Muscle of leg (tissue), 11 donors: ENCODE data around the gene CAPG. TPM values are rescaled to one million over a fixed set of nuclear protein-coding genes. Genes with fewer than 3 reads are reported as not detected.

Source experiments
- DNase-seq: peaks from one replicate; pipeline ENCODE4 v3.0.0; 2013
- H3K27ac ChIP-seq: one replicate; pipeline ENCODE4 v1.5.1; 2013; ENCODE audit warnings: mild to moderate bottlenecking, low read length, control low read depth
- H3K27me3 ChIP-seq: one replicate; pipeline ENCODE4 v1.6.1; 2013; ENCODE audit warnings: low read length; ENCODE audit not compliant: control insufficient read depth, insufficient read depth
- H3K36me3 ChIP-seq: one replicate; pipeline ENCODE4 v1.6.1; 2013; ENCODE audit warnings: low read length; ENCODE audit not compliant: control insufficient read depth, insufficient read depth
- H3K4me1 ChIP-seq: one replicate; pipeline ENCODE4 v1.6.1; 2013; ENCODE audit warnings: low read length; ENCODE audit not compliant: control insufficient read depth, insufficient read depth
- H3K4me3 ChIP-seq: one replicate; pipeline ENCODE4 v1.5.1; 2013; ENCODE audit warnings: low read length, control low read depth
- H3K9me3 ChIP-seq: replicated peaks from 2 replicates; pipeline ENCODE4 v1.6.1; 2013; ENCODE audit warnings: low read depth, low read length; ENCODE audit not compliant: control insufficient read depth
- WGBS: methylation state at CpG from one replicate; pipeline ENCODE4 v1.1.5; 2013; ENCODE audit warnings: missing lambda C conversion rate; ENCODE audit not compliant: insufficient coverage; 5-methylcytosine and 5-hydroxymethylcytosine counted together
- polyA plus RNA-seq, 8 donors: library from polyadenylated mRNA; unstranded; fragments of 120-200 nt; gene quantifications; one replicate each; pipeline versions ENCODE4 v1.2.1 to v1.2.3, GENCODE V29; 2013; ENCODE audit warnings: inconsistent platforms in 1 of 8, low replicate concordance in 1 of 8; ENCODE audit not compliant: insufficient read length in 8 of 8, insufficient read depth in 1 of 8
- total RNA-seq: library from RNA; stranded (reverse); fragments of 120-200 nt; gene quantifications from one replicate; pipeline ENCODE4 v1.2.4, GENCODE V29; 2013

The CAPG gene
- total and polyA plus RNA-seq, 9 donors = 13.9 to 48.5 (median 26.4) TPM

GRCh38 chr2:85411405-85411748 is 1.2 kb upstream of the CAPG start:
- Histone ChIP-seq H3K4me3 (no peak overlapping the region), H3K4me1 (peaks cover 29% of the 10 kb centered on the region), H3K36me3 (no peaks in the 10 kb centered on the region), H3K27me3 (peaks cover 11% of the 10 kb centered on the region), H3K9me3 (no peaks in the 10 kb centered on the region), H3K27ac (no peak overlapping the region)
- 84% methylated on average over 5 of the region's 5 CpGs for WGBS
- DNase-seq = no peak

DNA sequence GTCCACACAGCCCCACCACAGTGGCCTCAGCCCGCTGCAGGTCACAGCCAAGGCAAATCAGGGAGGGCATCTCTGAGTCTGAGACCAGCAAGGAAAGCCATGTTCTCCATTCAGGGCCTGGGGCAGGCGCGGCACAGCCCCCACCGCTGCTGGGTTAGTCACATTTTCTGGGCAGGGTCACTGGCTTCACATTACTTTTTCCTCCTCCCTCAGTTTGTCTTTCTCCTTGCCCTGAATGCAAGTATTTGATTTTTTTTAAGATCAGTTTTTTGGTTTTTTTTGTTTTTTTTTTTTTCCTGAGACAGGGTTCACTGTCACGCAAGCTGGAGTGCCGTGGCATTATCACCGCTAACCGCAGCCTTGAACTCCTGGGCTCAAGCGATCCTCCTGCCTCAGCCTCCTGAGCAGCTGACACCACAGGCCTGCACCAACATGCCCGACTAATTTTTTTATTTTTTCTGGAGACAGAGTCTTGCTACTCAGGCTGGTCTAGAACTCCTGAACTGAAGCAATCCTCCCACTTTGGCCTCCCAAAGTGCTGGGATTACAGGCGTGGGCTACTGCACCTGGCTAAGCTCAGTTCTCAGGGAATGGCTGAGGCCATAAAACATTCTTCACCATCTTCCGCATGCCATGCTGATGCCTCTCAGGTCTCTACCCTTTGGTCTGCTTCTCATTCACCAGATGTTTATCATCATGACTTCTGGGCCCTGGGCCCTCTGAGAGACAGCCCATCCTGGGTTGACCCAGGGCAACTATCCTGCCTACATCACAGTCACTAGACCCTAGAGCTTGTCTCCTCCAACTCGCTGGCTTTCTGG is 628 bp upstream of the CAPG start:
- Histone ChIP-seq H3K4me3 (no peak overlapping the region), H3K4me1 (peaks cover 32% of the 10 kb centered on the region), H3K9me3 (no peaks in the 10 kb centered on the region), H3K27ac (no peak overlapping the region), H3K36me3 (no peaks in the 10 kb centered on the region), H3K27me3 (peaks cover 11% of the 10 kb centered on the region)
- WGBS = 88% methylated on average over 9 of the region's 13 CpGs
- no peak for DNase-seq

- Histone ChIP-seq H3K9me3 (peaks cover 3% of the 10 kb centered on the region), H3K27ac (peak overlapping the region; percentile 59), H3K4me1 (peaks cover 34% of the 10 kb centered on the region), H3K4me3 (no peak overlapping the region), H3K36me3 (no peaks in the 10 kb centered on the region), H3K27me3 (no peaks in the 10 kb centered on the region)
- WGBS = 65% methylated on average over 9 of the region's 15 CpGs
- peak; percentile 64 for DNase-seq
Measured at GRCh38 chr2:85405201-85406059, 4.7 kb downstream of the CAPG start.

DNA sequence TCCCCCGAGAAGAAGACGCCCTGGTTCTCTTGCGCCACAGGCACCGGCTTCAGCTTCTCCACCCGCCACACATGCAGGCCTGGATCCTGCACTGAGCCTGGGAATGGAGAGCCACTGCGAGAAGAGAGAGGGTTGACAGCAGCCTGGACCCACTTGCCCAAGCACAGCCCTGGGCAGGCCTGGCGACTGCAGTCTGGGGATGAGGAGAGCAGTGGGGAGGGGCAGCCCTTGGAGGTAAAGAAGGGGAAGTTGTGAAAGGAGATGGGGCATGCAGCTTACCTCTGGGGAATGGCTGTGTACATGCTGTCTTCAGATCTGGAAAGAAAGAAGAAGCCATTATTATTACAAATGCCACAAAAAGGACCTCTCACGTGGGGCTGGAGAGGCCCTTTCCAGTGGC is 8.3 kb downstream of the CAPG start:
- Histone ChIP-seq H3K36me3 (peaks cover 2% of the 10 kb centered on the region), H3K27ac (no peak overlapping the region), H3K27me3 (no peaks in the 10 kb centered on the region), H3K4me3 (no peak overlapping the region), H3K9me3 (peaks cover 3% of the 10 kb centered on the region), H3K4me1 (peaks cover 12% of the 10 kb centered on the region)
- WGBS = 95% methylated on average over 7 of the region's 8 CpGs
- DNase-seq = no peak

DNA sequence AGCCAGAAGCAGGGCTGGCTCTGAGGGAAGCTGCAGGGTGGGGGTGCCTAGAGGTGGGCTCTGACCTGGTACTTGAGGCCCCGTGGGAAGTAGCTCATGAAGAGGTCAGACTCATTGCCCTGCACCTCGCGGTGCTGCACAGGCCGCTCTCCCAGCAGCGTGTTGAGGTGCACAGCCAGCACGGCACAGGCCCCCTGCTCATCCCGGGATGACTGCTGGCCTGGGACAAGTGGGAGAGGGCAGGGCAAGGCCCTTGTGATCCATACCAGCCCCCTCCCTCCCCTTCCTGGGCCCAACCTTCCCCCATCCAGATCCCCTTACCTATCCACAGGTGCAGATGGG is 8.7 kb downstream of the CAPG start:
- Histone ChIP-seq H3K36me3 (peaks cover 4% of the 10 kb centered on the region), H3K4me1 (peaks cover 15% of the 10 kb centered on the region), H3K4me3 (no peak overlapping the region), H3K27me3 (no peaks in the 10 kb centered on the region), H3K27ac (no peak overlapping the region), H3K9me3 (peaks cover 3% of the 10 kb centered on the region)
- WGBS = 92% methylated on average over 2 of the region's 7 CpGs
- DNase-seq = no peak

GRCh38 chr2:85400541-85401463 is 9.4 kb downstream of the CAPG start:
- WGBS = 74% methylated on average over 11 of the region's 14 CpGs

DNA sequence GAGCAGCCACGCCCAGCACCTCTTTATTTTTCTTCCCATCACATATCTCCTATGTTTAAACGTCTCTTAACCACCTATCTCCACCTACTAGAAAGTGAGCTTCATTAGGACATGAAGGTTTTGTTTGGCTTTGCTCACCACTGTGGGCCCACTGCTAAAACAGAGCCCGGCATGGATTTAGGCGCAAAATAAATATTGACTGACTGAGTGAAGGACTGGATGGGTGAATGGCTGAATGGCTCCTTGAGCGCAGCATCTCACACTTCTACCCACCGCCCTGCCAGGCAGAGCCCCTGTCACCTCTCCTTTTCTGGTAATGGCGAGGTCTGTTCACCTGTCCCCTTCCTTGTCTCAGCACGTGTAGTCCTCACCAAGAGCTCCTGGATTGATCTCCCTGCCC is 10.1 kb downstream of the CAPG start:
- 100% methylated on average over 2 of the region's 8 CpGs for whole genome bisulfite sequencing

More at GRCh38 chr2:85400541-85401463, 9.4 kb downstream of the CAPG start:
- peaks cover 16% of the 10 kb centered on the region for H3K4me1 ChIP-seq
- no peak for DNase-seq
- H3K27me3 ChIP-seq = no peaks in the 10 kb centered on the region
- H3K27ac ChIP-seq = no peak overlapping the region
- no peak overlapping the region for H3K4me3 ChIP-seq
- peaks cover 5% of the 10 kb centered on the region for H3K36me3 ChIP-seq
- H3K9me3 ChIP-seq = peaks cover 3% of the 10 kb centered on the region

DNA sequence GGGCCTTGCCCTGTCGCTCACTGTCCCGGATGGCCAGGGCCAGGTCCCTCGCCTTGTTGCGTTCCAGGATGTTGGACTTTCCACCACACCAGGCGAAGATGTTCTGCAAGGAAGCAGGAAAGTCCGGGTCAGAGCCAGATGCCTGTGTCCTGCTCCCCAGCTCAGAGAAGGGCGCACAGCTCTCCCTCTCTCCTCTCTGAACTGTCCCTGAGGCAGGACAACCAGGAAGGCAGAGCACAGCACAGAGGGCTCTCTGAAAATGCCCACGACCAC is 11.0 kb downstream of the CAPG start:
- Histone ChIP-seq H3K36me3 (peaks cover 9% of the 10 kb centered on the region), H3K4me3 (no peak overlapping the region), H3K27ac (no peak overlapping the region), H3K27me3 (no peaks in the 10 kb centered on the region), H3K4me1 (peaks cover 7% of the 10 kb centered on the region), H3K9me3 (peaks cover 3% of the 10 kb centered on the region)
- WGBS = 95% methylated on average over 8 of the region's 8 CpGs
- DNase-seq = no peak

More for the DNA sequence above, 10.1 kb downstream of the CAPG start:
- Histone ChIP-seq H3K27ac (no peak overlapping the region), H3K36me3 (peaks cover 5% of the 10 kb centered on the region), H3K4me1 (peaks cover 8% of the 10 kb centered on the region), H3K4me3 (no peak overlapping the region), H3K9me3 (peaks cover 3% of the 10 kb centered on the region), H3K27me3 (no peaks in the 10 kb centered on the region)
- DNase-seq = no peak

DNA sequence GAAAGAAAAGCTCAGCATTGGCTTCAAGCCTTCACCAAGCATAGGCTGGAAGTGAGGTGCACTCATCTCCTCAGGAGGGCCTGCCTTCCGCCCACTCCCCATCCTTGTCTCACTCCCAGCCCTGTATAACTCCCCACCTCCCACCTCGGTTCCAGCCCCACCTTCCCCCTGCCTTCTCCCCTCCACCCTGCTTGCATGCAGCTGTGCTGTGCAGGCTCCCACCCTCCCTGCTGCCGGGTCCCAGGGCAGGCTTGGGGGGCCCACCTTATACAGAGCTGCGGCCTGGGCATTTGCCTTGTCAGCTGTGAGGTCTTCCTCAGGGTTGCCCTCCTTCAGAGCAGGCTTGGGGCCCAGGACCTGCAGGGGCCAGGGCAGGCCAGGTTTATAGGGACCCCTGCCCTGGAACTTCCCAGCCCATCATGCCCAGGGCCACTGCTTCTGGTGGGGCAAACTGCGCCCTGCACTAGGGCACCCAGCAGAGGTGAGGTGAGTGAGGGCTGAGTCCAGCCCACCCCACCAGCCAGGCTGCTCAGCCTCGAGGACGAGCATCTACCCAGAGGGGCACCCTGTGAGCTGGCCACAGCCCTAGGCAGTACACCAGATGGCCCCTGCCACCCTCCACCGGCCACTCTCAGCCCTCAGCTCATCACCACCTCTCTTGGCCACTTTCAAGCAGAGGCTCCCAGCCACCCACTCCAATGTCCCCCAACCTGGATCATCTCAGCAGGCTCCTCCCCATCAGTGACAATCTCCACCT is 11.6 kb downstream of the CAPG start:
- DNase-seq = no peak
- peaks cover 7% of the 10 kb centered on the region for H3K4me1 ChIP-seq
- no peaks in the 10 kb centered on the region for H3K27me3 ChIP-seq
- peaks cover 10% of the 10 kb centered on the region for H3K36me3 ChIP-seq
- H3K4me3 ChIP-seq = no peak overlapping the region
- no peak overlapping the region for H3K27ac ChIP-seq
- H3K9me3 ChIP-seq = peaks cover 2% of the 10 kb centered on the region
- WGBS = 74% methylated on average over 8 of the region's 8 CpGs
